ENCODE measurements around the gene ECEL1. TPM values are rescaled to one million over a fixed set of nuclear protein-coding genes. Genes with fewer than 3 reads are reported as not detected.
A peak's percentile ranks its signal among the peaks of the same experiment; 100 is the strongest.
"Not testable (repeated sequence)": the region's sequence is repeated elsewhere in the genome, so short reads cannot be mapped to it uniquely, and the experiment has no call there.

Gene ECEL1
- total RNA-seq, 1 donor, result not detected

DNA sequence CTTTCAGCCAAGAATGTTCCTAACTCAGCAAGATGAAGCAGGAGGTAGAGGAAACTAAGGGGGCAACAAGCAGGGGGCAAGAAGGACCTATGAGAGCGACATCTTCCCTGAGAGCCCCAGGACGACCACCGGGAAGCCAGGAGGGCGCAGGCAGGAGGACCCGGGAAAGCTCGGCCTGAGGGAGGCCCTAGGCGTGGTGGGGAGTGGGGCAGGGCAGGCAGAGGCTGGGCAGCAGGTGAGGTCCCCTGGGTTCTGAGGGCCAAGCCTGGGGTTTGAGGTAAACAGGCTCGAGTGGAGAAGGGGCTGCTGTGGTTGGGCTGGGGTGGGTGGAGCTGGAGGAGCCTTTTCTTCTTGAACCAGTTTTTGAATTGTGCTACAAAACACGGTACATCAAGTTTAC is 33.0 kb downstream of the ECEL1 start:
- no peak overlapping the region for H3K4me3 ChIP-seq (ENCODE audit: low read depth, low read length)
- TF ChIP-seq, protein P1, sequence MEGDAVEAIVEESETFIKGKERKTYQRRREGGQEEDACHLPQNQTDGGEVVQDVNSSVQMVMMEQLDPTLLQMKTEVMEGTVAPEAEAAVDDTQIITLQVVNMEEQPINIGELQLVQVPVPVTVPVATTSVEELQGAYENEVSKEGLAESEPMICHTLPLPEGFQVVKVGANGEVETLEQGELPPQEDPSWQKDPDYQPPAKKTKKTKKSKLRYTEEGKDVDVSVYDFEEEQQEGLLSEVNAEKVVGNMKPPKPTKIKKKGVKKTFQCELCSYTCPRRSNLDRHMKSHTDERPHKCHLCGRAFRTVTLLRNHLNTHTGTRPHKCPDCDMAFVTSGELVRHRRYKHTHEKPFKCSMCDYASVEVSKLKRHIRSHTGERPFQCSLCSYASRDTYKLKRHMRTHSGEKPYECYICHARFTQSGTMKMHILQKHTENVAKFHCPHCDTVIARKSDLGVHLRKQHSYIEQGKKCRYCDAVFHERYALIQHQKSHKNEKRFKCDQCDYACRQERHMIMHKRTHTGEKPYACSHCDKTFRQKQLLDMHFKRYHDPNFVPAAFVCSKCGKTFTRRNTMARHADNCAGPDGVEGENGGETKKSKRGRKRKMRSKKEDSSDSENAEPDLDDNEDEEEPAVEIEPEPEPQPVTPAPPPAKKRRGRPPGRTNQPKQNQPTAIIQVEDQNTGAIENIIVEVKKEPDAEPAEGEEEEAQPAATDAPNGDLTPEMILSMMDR (IDR thresholded peaks at IDR 0.05; ENCODE audit: insufficient read depth, low read length), result no peak
- DNase-seq (ENCODE audit: low read depth), result no peak

DNA sequence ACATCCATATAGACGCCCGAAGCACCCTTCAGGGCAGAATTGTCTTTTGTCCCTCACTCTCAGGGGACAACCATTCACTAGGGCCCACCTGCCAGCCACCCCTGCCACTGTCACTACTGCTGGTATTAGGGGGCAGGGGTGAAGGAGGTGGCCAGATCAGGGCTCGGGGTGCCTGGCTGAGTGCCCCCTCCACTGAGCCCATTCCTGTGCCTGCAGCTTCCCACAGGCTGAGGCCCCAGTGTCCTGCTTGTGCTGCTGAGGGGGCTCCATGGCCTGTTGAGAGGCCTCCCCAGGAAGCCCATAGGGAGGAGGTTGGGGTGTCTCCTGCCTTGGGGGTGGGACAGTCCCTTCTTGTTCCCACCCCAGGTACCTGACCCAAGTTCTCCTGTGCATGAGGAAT is 36.0 kb downstream of the ECEL1 start:
- H3K4me3 ChIP-seq (ENCODE audit: low read depth, low read length); DNase-seq (ENCODE audit: low read depth): not testable (repeated sequence)

DNA sequence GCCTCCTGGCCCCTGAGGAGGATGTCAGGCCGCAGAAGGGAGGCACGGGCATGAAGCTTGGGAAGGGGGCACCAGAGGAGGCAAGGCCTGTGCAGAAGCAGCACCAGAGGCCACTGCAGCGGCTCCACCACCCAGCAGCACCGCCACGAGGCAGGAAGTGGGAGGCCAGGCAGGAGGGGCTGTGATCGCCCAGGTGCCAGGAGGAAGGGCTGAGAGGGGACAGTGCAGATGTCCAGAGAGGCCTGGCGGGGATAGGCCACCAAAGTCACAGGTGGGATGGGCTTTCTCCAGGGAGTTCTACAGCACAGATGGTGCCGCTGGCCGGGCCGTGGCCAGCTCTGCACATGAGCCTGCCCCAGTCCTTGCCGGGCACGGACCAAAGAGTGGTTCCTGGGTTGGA is 37.7 kb downstream of the ECEL1 start:
- TF ChIP-seq, protein P1 (IDR thresholded peaks at IDR 0.05; ENCODE audit: insufficient read depth, low read length), result no peak
- H3K4me3 ChIP-seq (ENCODE audit: low read depth, low read length), result no peak overlapping the region
- DNase-seq (ENCODE audit: low read depth), result no peak

DNA sequence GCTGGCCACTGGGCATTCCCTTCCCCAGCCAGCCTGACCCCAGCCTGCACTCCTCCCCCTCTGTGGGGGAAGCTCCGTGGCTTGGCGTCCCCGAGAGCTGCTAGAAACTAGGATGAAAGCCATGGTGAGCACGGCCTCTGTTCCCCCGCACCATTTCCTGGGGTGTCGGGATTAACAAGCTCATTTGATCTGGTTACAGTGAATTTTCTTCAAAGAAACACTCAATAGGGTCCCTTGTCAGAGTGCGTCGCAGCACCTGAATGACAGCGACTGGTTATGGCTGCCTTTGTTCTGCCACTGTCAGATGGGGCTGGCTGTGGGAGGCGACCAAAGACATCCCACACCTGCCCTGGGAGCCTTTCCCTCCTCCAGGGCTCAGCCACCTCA is 39.3 kb downstream of the ECEL1 start:
- H3K4me3 ChIP-seq (ENCODE audit: low read depth, low read length), result no peak overlapping the region
- TF ChIP-seq, protein P1 (IDR thresholded peaks at IDR 0.05; ENCODE audit: insufficient read depth, low read length), result no peak
- DNase-seq (ENCODE audit: low read depth), result no peak

DNA sequence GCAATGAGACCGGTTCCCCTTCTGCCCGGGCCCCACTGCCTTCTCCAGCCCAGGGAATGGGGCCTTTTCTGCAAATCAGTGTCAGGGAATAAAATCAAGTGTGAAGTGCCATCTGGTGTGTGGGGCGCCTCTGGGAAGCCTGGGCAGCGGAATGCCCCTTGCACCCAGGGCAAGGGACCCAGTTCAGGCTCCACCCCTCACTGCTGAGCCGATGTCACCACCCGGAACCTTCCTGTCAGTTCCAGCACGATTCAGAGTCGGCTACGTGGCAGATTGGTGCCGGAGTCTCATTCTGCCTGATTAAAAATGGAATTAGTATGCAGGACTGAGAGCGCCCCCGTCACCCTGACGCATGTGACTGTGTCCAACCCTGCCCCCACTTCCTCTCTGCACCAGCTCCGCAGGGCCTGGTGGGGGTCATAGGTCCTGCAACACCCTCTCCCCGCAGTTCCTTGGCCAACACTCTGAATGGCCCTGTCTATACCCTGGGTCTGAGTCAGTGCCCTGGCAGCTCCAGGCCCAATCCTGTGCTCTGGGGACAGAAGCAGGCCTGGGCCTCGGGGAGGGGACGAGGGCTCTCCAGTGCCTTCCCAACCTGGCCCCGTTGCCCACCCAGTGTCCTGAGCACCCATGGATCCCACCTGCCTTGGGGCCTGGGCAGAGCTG is 39.9 kb downstream of the ECEL1 start:
- TF ChIP-seq, protein P1 (IDR thresholded peaks at IDR 0.05; ENCODE audit: insufficient read depth, low read length), result no peak
- DNase-seq (ENCODE audit: low read depth), result no peak
- no peak overlapping the region for H3K4me3 ChIP-seq (ENCODE audit: low read depth, low read length)

DNA sequence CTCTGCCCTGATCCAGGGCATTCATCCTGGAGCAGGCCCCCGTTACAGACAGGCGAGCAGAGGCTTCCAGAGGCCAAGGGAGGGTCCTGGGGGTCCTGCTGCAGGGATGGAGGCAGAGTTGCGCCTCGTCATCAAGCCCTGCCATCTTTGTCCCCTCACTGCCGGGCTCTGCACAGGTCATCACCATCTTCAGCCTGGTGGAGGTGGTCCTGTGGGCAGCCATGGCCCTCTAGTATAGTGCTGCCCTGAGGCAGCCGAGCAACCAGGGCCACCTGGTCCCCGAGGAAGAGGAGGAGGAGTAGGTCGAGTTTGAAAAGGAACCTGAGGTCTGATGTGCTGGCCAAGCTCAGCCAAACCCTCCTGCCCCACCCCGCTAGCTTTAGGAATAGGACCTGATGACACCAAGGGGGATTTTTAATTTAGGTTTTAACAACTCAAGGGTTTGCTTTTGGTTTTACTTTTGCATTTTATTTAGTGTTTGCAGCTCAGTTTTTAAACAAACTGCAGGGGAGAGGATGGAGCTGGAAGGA is 40.5 kb downstream of the ECEL1 start:
- no peak overlapping the region for H3K4me3 ChIP-seq (ENCODE audit: low read depth, low read length)
- TF ChIP-seq, protein P1 (IDR thresholded peaks at IDR 0.05; ENCODE audit: insufficient read depth, low read length), result no peak
- DNase-seq (ENCODE audit: low read depth), result no peak

DNA sequence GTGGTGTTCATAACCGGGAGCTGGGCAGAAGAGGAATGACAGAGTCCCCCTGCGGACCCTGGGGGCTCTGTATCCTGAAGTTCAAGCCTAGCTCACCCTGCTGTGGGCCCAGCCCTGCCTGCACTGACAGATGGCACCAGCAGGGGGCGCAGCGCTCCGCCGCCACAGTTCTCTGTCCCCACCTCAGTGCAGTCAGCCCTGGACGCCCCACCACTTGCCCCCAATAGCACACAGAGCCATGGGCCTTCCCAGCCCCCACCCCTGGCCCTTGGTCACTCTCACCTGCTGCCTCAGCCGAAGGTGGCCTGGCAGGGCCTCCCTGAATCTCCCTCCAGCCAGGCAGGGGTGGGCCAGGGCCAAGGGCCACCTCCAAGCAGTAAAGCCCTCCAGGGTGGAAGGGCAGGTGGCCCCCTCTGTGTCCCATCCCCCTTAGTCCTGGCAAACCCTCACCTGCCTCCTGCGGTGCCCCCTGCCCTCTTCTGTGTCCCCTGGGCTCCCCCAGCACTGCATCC is 41.3 kb downstream of the ECEL1 start:
- TF ChIP-seq, protein P1 (IDR thresholded peaks at IDR 0.05; ENCODE audit: insufficient read depth, low read length), result peak; percentile 13
- H3K4me3 ChIP-seq (ENCODE audit: low read depth, low read length); DNase-seq (ENCODE audit: low read depth): not testable (repeated sequence)

DNA sequence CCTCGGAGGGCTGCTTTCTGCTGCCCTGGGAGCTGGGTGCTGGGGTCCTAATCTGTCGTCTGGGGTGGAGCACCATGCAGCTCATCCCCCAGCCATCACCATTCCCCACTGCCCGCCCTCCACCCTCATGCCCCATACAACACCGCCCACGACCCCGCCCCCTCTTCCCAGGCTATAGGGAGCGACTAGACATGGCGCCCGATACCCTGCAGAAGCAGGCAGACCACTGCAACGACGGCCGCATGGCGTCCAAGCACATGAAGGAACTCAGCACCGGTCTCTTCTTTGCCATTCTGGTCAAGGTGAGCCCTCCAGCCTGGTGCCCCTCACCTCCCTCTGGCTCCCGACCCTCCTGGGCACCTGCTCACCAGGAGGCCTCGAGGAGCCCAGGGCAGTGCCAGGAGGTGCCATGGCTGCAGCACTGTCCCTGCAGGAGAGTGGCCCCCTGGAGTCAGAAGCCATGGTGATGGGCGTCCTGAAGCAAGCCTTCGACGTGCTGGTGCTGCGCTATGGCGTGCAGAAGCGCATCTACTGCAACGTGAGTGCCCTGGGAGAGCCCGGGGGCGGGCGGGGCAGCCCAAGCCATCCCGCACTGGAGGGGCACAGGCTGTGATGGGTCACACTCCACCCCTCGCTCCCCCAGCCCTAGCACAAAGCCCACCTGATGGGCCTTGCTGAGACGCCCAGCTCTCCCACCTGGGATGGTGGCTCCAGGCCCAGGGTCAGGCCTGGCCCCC is 42.3 kb downstream of the ECEL1 start:
- H3K4me3 ChIP-seq (ENCODE audit: low read depth, low read length); DNase-seq (ENCODE audit: low read depth): not testable (repeated sequence)

All from fibroblast of the aortic adventitia (primary cell).